ENCODE measurements around the gene WDR82. TPM values are rescaled to one million over a fixed set of nuclear protein-coding genes. Genes with fewer than 3 reads are reported as not detected.
A peak's percentile ranks its signal among the peaks of the same experiment; 100 is the strongest.

Gene WDR82
- total and polyA plus RNA-seq, 2 of the 4 experiments (the other 2 are of a cell fraction), result 38.1 to 68.1 TPM

DNA sequence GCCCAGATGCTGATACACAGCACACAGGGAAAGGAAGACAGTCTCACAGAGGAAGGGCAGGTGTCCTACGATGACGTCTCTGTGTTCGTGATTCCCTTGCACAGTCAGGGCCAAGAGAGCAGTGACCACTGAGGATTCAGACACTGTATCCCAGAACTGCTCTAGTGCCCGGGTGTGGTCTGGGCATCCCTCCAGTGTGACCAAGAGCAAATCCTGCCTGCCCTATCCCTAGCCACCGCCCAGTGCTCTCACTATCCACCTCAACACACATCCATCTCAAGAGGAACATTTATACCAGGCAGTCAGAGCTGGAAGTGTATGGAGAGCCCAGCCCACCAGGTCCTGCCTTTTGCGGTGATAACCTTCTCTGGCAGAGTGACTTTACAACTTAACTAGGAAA lies 28.8 kb downstream of the WDR82 start:
- H3K4ac ChIP-seq (ENCODE audit: low read depth, low read length), result no peak overlapping the region
- H3K36me3 ChIP-seq (ENCODE audit: control insufficient read depth, insufficient read depth, low read length), result peaks cover 43% of the 10 kb centered on the region
- H3K4me2 ChIP-seq (ENCODE audit: low read depth, low read length), result no peak overlapping the region
- dilution Hi-C loops (cut with HindIII; ENCODE audit: low sequenced_read_pairs, unreplicated experiment) (no loop called here), in situ Hi-C loops (cut with MboI; ENCODE audit: low sequenced_read_pairs) (no loop called here), intact Hi-C loops (cut with micrococcal nuclease) (no loop called here)
- no peak overlapping the region for H4K91ac ChIP-seq (ENCODE audit: insufficient read depth, low read depth, low read length)
- WGBS, 2 experiments (ENCODE audit: extremely low coverage in 2 of 2, insufficient read length in 1 of 2), result 93% methylated on average over 2 of the region's 6 CpGs; no CpG with 5 or more reads in 1 of the 2 experiments
- no peak overlapping the region for H3K18ac ChIP-seq (ENCODE audit: low read depth, low read length)
- no peak overlapping the region for H3K9ac ChIP-seq (ENCODE audit: low read depth, low read length)
- no peak overlapping the region for H2AK5ac ChIP-seq (ENCODE audit: low read depth, low read length)
- no peak overlapping the region for H2BK5ac ChIP-seq (ENCODE audit: low read depth, low read length, poor library complexity, severe bottlenecking)
- H3K27me3 ChIP-seq (ENCODE audit: control insufficient read depth, insufficient read depth, low read length), result no peaks in the 10 kb centered on the region
- CTCF ChIA-PET, result no interaction called here
- H2BK20ac ChIP-seq (ENCODE audit: low read depth, low read length), result no peak overlapping the region
- H3K4me3 ChIP-seq (ENCODE audit: insufficient read depth, low read depth, low read length), result no peak overlapping the region
- peaks cover 12 to 70% of the 10 kb centered on the region in 2 experiments for H3K79me1 ChIP-seq (ENCODE audit: low read depth in 1 of 2, low read length in 2 of 2)
- DNase-seq, result no peak
- H4K5ac ChIP-seq (ENCODE audit: low read depth, low read length), result no peak overlapping the region
- no peak overlapping the region for H2AFZ ChIP-seq (replicated peaks; ENCODE audit: low read length, poor library complexity)
- H4K8ac ChIP-seq (ENCODE audit: low read depth in 2 of 2, low read length in 2 of 2), result no peak overlapping the region
- H3K27ac ChIP-seq (ENCODE audit: insufficient read depth, low read length), result no peak overlapping the region
- H3K23ac ChIP-seq (ENCODE audit: low read depth, low read length), result no peak overlapping the region
- H2BK120ac ChIP-seq (ENCODE audit: low read depth, low read length), result no peak overlapping the region
- H3K9me3 ChIP-seq (ENCODE audit: control insufficient read depth, insufficient read depth, low read length), result no peaks in the 10 kb centered on the region
- TF ChIP-seq MXI1 (IDR thresholded peaks at IDR 0.05; ENCODE audit: borderline replicate concordance, low read depth, low read length), result no peak
- no peak for TF ChIP-seq CTCF (conservative IDR thresholded peaks at IDR 0.05; ENCODE audit: low read depth, low read length)
- TF ChIP-seq CEBPB (IDR thresholded peaks at IDR 0.05; ENCODE audit: low read depth, low read length), result no peak
- TF ChIP-seq RAD21 (IDR thresholded peaks at IDR 0.05; ENCODE audit: low read length), result no peak
- no peak for TF ChIP-seq ELK1 (IDR thresholded peaks at IDR 0.05; ENCODE audit: borderline replicate concordance, low read depth, low read length)
- no peak for TF ChIP-seq NFE2L2 (IDR thresholded peaks at IDR 0.05; ENCODE audit: low read depth, low read length)
- no peak for TF ChIP-seq RCOR1 (IDR thresholded peaks at IDR 0.05; ENCODE audit: insufficient replicate concordance, low read length)
- no peak for TF ChIP-seq POLR2A (IDR thresholded peaks at IDR 0.05; ENCODE audit: low read depth, low read length)
- no peak for TF ChIP-seq USF2 (IDR thresholded peaks at IDR 0.05; ENCODE audit: low read depth, low read length)
- no peak for TF ChIP-seq CHD1 (IDR thresholded peaks at IDR 0.05; ENCODE audit: low read depth, low read length)
- TF ChIP-seq FOS (IDR thresholded peaks at IDR 0.05; ENCODE audit: low read depth, low read length), result no peak
- no peak for TF ChIP-seq MAZ (IDR thresholded peaks at IDR 0.05; ENCODE audit: borderline replicate concordance, low read depth, low read length)
- TF ChIP-seq BHLHE40 (IDR thresholded peaks at IDR 0.05; ENCODE audit: low read depth, low read length), result no peak
- no peak for TF ChIP-seq RFX5 (IDR thresholded peaks at IDR 0.05; ENCODE audit: low read depth, low read length)
- TF ChIP-seq SMC3 (IDR thresholded peaks at IDR 0.05; ENCODE audit: low read depth, low read length), result no peak
- TF ChIP-seq MAFK (IDR thresholded peaks at IDR 0.05; ENCODE audit: low read depth, low read length), result no peak
- peaks cover 17% of the 10 kb centered on the region for H3K4me1 ChIP-seq (ENCODE audit: control insufficient read depth, insufficient read depth, low read length)
- BruUV-seq (replicated peaks), result no TSS peak
- H3K56ac ChIP-seq (ENCODE audit: extremely low read depth, insufficient read depth, low read length), result no peak overlapping the region
- H3K9me1 ChIP-seq (ENCODE audit: insufficient read depth, low read length), result peaks cover 30% of the 10 kb centered on the region
- no peak overlapping the region for H3K14ac ChIP-seq (replicated peaks; ENCODE audit: low read depth, low read length)
- peak overlapping the region; percentile 30 for H2AK9ac ChIP-seq (replicated peaks; ENCODE audit: low read depth, low read length, poor library complexity)
- H4K20me1 ChIP-seq (ENCODE audit: insufficient read depth, low read length), result peaks cover 27% of the 10 kb centered on the region
- no peak for ATAC-seq (ENCODE audit: low read depth)
- POLR2A ChIA-PET (ENCODE audit: unreplicated experiment), result no interaction called here
- no peak overlapping the region for H2BK15ac ChIP-seq (ENCODE audit: low read depth, low read length)

Data from IMR-90 (cell line).